Measurements from ENCODE around the gene GRB2. TPM values are rescaled to one million over a fixed set of nuclear protein-coding genes. Genes with fewer than 3 reads are reported as not detected.

Gene GRB2
- total RNA-seq, 1 donor = 98.0 TPM

DNA sequence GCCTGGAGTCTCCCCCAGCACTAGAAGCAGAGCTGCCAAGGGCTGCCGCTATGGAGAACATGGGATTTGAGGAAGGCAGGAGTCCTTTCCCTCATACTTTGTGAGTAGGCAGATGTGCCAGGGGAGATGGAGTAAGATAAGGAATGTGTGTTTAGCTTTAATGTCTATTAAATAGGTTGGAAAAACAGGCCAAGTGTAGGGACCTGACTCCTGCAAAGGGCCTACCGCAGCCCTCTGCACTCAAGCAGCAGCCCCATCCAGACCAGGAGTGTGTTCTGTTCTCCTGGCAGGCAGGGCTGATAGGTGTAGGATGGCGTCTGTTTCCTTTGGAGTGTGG lies 132.7 kb downstream of the GRB2 start:
- DNase-seq (ENCODE audit: low read depth) = no peak
- no peak for TF ChIP-seq CTCF (IDR thresholded peaks at IDR 0.05; ENCODE audit: insufficient read depth, low read depth, low read length)
- no peak overlapping the region for H3K4me3 ChIP-seq (ENCODE audit: low read depth, low read length)

- no peak for DNase-seq (ENCODE audit: low read depth)
- no peak for TF ChIP-seq CTCF (IDR thresholded peaks at IDR 0.05; ENCODE audit: insufficient read depth, low read depth, low read length)
- H3K4me3 ChIP-seq (ENCODE audit: low read depth, low read length) = peak overlapping the region; percentile 77
Measured at GRCh38 chr17:75271955-75272847, 133.3 kb downstream of the GRB2 start.

DNA sequence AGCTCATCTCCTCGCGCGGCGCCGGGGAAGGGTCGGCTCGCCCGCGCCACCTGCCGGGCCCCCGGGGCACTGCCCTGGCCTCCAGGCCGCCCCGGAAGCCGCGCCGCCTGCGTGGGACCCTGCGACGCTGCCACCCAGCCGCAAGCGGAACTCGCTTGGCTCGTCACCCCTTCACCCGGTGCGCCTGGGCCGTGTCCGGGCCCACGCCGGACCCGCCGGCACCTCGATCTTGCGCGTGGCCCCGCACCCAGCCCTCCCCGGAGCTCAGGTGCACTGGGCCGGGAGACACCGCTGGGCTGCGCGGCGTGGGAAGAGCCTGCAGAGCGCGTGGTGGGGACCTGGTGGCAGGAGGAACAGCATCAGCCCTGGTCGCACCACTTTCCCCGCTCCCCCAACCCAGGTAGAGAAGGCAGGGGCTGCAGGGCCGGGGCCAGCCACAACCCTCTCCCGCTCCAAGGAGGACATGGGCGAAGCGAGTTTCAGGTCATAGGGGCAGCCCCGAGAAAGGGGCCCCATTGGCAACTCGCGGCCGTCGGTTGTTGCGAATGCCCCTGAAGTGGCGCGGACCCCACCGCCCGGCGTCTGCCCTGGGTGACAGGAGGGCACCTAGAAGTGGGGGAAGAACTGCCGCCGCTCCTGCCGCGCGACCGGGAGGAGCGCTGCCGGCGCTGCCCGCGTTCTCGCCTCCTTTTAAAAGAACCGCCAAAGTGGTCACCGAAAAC lies 134.1 kb downstream of the GRB2 start:
- DNase-seq (ENCODE audit: low read depth) = peak; percentile 66
- H3K4me3 ChIP-seq (ENCODE audit: low read depth, low read length) = peak overlapping the region; percentile 77
- TF ChIP-seq CTCF (IDR thresholded peaks at IDR 0.05; ENCODE audit: insufficient read depth, low read depth, low read length) = peak; percentile 41

GRCh38 chr17:75270966-75271232 lies 134.6 kb downstream of the GRB2 start, which contains the start of gene MIF4GD:
Gene MIF4GD (minus strand): TSS chr17:75271231. CDS start chr17:75270195, 1,036 bp downstream.
- peak within 1 kb of the TSS; percentile 88 for H3K4me3 ChIP-seq (ENCODE audit: low read depth, low read length)
- no peak for DNase-seq (ENCODE audit: low read depth)
- no peak for TF ChIP-seq CTCF (IDR thresholded peaks at IDR 0.05; ENCODE audit: insufficient read depth, low read depth, low read length)

DNA sequence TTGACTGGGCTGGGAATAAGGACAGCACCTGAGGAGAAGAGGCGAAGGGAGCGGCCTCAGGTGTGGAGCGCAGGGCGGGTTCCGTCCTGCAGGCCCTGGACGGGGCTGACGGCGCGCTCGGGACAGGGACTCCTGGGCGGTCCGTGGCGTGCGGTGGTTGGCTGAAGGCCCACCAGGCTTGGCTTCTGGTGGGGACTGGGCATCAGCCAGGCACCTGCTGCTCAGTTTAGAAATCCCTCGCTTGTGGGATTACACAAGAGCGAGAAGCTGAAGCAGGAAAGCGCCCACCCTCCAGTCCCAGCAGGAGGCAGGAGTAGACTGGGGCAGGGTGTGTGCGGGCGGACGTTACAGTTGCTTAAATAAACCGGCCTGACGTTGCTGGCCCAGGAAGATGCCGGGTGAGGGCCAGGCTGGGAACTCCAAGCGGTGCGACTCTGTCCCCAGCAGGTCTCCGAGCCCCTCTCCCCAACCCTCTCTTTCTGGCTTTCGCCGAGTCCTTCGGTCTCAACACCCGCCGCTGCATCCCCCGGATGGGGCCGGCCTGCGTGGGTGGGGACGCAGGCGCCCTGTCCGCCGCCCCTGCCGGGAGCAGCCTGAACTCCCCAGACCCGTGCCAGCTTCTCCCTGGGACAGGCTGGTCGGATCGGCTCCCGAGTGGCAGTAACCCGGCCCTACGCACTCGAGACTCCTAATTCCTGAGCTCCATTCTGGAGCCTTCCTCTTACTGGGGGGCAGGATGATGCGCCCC lies 135.1 kb downstream of the GRB2 start:
- peak overlapping the region; percentile 88 for H3K4me3 ChIP-seq (ENCODE audit: low read depth, low read length)
- peak; percentile 64 for TF ChIP-seq CTCF (IDR thresholded peaks at IDR 0.05; ENCODE audit: insufficient read depth, low read depth, low read length)
- DNase-seq (ENCODE audit: low read depth) = peak; percentile 86

DNA sequence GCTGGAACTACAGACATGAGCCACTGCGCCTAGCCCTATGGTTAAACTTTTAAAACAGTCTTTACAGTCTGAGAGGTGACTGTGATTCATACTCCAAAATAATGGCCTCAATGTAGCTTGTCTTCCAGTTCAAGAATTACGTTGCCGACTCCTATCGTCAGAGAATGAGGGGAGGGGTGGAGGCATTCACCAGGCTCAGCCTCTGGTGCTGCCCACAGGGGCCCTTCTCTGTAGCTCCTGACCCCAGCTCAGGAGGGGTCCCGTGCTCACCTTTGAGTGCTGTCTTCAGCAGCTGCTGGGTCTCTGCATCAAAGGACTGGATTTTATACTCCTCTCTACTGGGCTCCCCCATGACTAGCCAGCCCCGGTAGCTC lies 135.6 kb downstream of the GRB2 start:
- DNase-seq (ENCODE audit: low read depth) = no peak
- no peak for TF ChIP-seq CTCF (IDR thresholded peaks at IDR 0.05; ENCODE audit: insufficient read depth, low read depth, low read length)
- peak overlapping the region; percentile 88 for H3K4me3 ChIP-seq (ENCODE audit: low read depth, low read length)

Small RNA genes within 50 kb of the gene (small RNA-seq; reads per million reads assigned to genes)
- gene MIR3678 = not detected
- gene RF00019 = not detected
- not detected for gene RNU6-938P

Other genes with a start within 250 kb of the GRB2 start
- gene SUMO2, start 222.7 kb downstream of the GRB2 start, total RNA-seq = 79.2 and 124 TPM in 2 replicates
- 31.1 and 31.6 TPM in 2 replicates for gene NUP85, start 200.0 kb downstream of the GRB2 start, total RNA-seq
- 13.2 and 14.2 TPM in 2 replicates for gene GGA3, start 144.1 kb downstream of the GRB2 start, total RNA-seq
- 57.0 and 70.8 TPM in 2 replicates for gene MRPS7, start 143.8 kb downstream of the GRB2 start, total RNA-seq
- gene MIF4GD, start 134.4 kb downstream of the GRB2 start, total RNA-seq = 6.0 and 6.4 TPM in 2 replicates
- gene SLC25A19, start 116.2 kb downstream of the GRB2 start, total RNA-seq = 5.5 and 7.8 TPM in 2 replicates
- 28.5 and 31.2 TPM in 2 replicates for gene TMEM94, start 51.0 kb upstream of the GRB2 start, total RNA-seq
- 7.4 and 9.5 TPM in 2 replicates for gene CASKIN2, start 109.9 kb upstream of the GRB2 start, total RNA-seq
- gene TSEN54, start 110.8 kb upstream of the GRB2 start, total RNA-seq = 11.3 and 12.1 TPM in 2 replicates
- 0.32 and 2.2 TPM in 2 replicates for gene LLGL2, start 120.0 kb upstream of the GRB2 start, total RNA-seq
- gene MYO15B, start 182.1 kb upstream of the GRB2 start, total RNA-seq = 1.6 and 3.9 TPM in 2 replicates
- gene SMIM5, start 227.8 kb upstream of the GRB2 start, total RNA-seq = under 0.01 TPM in 1 of 2 replicates, not detected in the other